Endodermal cell (in vitro differentiated cells): ENCODE results near the gene TPX2. TPM values are rescaled to one million over a fixed set of nuclear protein-coding genes. Genes with fewer than 3 reads are reported as not detected.
A peak's percentile ranks its signal among the peaks of the same experiment; 100 is the strongest.

Experiments used
- DNase-seq: peaks from one replicate; pipeline ENCODE4 v3.0.0-alpha.2; 2017
- H3K27ac ChIP-seq: 2 replicates; pipeline ENCODE4 v1.5.1; 2013; ENCODE audit warnings: mild to moderate bottlenecking, low read depth, low read length, moderate library complexity
- H3K27me3 ChIP-seq: 2 replicates; pipeline ENCODE4 v1.6.1; 2013; ENCODE audit warnings: mild to moderate bottlenecking, low read length, moderate library complexity; ENCODE audit not compliant: insufficient read depth, control insufficient read depth, poor library complexity, severe bottlenecking
- H3K36me3 ChIP-seq: 2 replicates; pipeline ENCODE4 v1.7.0; 2013; ENCODE audit warnings: mild to moderate bottlenecking, low read length, moderate library complexity; ENCODE audit not compliant: control insufficient read depth, insufficient read depth
- H3K4me1 ChIP-seq: one replicate; pipeline ENCODE4 v1.7.0; 2013; ENCODE audit warnings: low read length; ENCODE audit not compliant: control insufficient read depth, insufficient read depth
- H3K4me3 ChIP-seq: 2 replicates; pipeline ENCODE4 v1.5.1; 2013; ENCODE audit warnings: mild to moderate bottlenecking, low read length, moderate library complexity
- H3K9ac ChIP-seq: 2 replicates; pipeline ENCODE4 v1.6.1; 2013; ENCODE audit warnings: mild to moderate bottlenecking, low read length, moderate library complexity; ENCODE audit not compliant: poor library complexity, severe bottlenecking; ENCODE audit errors: extremely low read depth
- H3K9me3 ChIP-seq: 2 replicates; pipeline ENCODE4 v1.6.1; 2013; ENCODE audit warnings: mild to moderate bottlenecking, low read length, moderate library complexity; ENCODE audit not compliant: control insufficient read depth
- H3K27ac Mint-ChIP-seq: 2 replicates; pipeline ENCODE4 v1.8.0; 2020; ENCODE audit warnings: mixed read lengths
- H3K27me3 Mint-ChIP-seq: 2 replicates; pipeline ENCODE4 v1.8.0; 2021; ENCODE audit warnings: mild to moderate bottlenecking, mixed read lengths; ENCODE audit not compliant: insufficient read depth
- H3K36me3 Mint-ChIP-seq: 2 replicates; pipeline ENCODE4 v1.8.0; 2020; ENCODE audit warnings: low read depth, mixed read lengths
- H3K4me1 Mint-ChIP-seq: 2 replicates; pipeline ENCODE4 v1.8.0; 2020; ENCODE audit warnings: mixed read lengths
- H3K4me3 Mint-ChIP-seq: 2 replicates; pipeline ENCODE4 v1.8.0; 2020; ENCODE audit warnings: mild to moderate bottlenecking, moderate library complexity, mixed read lengths
- H3K9me3 Mint-ChIP-seq: 2 replicates; pipeline ENCODE4 v1.8.0; 2020; ENCODE audit warnings: mild to moderate bottlenecking, mixed read lengths
- WGBS, 2 experiments: methylation state at CpG; one replicate each; pipeline versions ENCODE4 v1.1.5 to v1.1.7; 2013; ENCODE audit warnings: missing lambda C conversion rate in 2 of 2, mixed read lengths in 1 of 2; ENCODE audit not compliant: insufficient coverage in 1 of 2, insufficient read length in 1 of 2; 5-methylcytosine and 5-hydroxymethylcytosine counted together
- total RNA-seq, 2 donors: library from RNA; stranded (reverse); fragmentation: NEBNext Ultra II Directional in 1 of 2; extraction: Animal tissue kit (Norgen Biotek cat#: 25700) in 1 of 2; gene quantifications; 2 replicates in 1 of 2; 3 replicates in 1 of 2; pipeline ENCODE4 v1.2.1, GENCODE V29; 2021
- TF ChIP-seq, protein P1 (sequence below): fragments of 200-600 bp; sonication (generic); conservative IDR thresholded peaks from 2 replicates; pipeline ENCODE4 v1.5.0; 2021; ENCODE audit warnings: antibody characterized with exemption, mild to moderate bottlenecking

Gene TPX2
- total RNA-seq, 2 donors from 2014 or later = 108 to 118 TPM

DNA sequence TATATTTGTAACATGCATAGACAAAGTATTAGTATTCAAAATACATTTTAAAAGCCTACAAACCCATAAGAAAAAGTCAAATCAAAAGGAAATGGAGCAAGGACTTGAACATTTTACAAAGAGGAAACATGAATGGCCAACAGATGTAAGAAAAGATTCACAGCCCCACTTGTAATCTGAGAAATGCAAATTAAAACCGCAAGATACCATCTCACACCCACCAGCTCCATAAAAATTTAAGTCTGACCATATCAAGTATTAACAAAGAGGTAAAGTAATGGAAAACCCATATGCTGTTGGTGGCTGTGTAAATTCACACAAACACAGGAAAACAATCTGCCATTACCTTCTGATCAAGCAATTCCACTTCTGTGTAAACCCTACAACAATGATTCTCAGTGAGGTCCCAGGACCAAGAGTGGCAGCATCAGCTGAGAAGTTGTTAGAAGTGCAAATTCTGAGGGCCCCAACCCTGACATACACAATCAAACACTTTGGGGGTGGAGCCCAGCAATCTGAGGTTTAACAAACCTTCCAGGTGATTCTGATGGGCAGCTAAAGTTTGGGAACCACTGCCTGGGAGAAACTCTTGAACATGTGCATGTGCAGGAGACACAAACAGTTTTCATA is 47.3 kb upstream of the TPX2 start:
- Histone ChIP-seq H3K9ac (no peak overlapping the region), H3K9me3 (no peaks in the 10 kb centered on the region), H3K4me3 (no peak overlapping the region), H3K36me3 (peaks cover 32% of the 10 kb centered on the region), H3K4me1 (peaks cover 7% of the 10 kb centered on the region), H3K27me3 (no peaks in the 10 kb centered on the region), H3K27ac (no peak overlapping the region)
- DNase-seq = no peak
- Mint-ChIP-seq H3K9me3 (no peaks in the 10 kb centered on the region), H3K27ac (peak overlapping the region; percentile 52), H3K4me3 (no peak overlapping the region), H3K27me3 (no peaks in the 10 kb centered on the region), H3K4me1 (peaks cover 43% of the 10 kb centered on the region), H3K36me3 (peaks cover 53% of the 10 kb centered on the region)
- 67% methylated on average over 1 of the region's 1 CpG; no CpG with 5 or more reads in 1 of the 2 experiments for WGBS, 2 experiments
- TF ChIP-seq, protein P1, sequence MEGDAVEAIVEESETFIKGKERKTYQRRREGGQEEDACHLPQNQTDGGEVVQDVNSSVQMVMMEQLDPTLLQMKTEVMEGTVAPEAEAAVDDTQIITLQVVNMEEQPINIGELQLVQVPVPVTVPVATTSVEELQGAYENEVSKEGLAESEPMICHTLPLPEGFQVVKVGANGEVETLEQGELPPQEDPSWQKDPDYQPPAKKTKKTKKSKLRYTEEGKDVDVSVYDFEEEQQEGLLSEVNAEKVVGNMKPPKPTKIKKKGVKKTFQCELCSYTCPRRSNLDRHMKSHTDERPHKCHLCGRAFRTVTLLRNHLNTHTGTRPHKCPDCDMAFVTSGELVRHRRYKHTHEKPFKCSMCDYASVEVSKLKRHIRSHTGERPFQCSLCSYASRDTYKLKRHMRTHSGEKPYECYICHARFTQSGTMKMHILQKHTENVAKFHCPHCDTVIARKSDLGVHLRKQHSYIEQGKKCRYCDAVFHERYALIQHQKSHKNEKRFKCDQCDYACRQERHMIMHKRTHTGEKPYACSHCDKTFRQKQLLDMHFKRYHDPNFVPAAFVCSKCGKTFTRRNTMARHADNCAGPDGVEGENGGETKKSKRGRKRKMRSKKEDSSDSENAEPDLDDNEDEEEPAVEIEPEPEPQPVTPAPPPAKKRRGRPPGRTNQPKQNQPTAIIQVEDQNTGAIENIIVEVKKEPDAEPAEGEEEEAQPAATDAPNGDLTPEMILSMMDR = no peak

- peaks cover 46% of the 10 kb centered on the region for H3K4me1 Mint-ChIP-seq
- H3K27ac Mint-ChIP-seq = peak overlapping the region; percentile 71
These were observed 45.7 kb upstream of the TPX2 start for GRCh38 chr20:31693402-31693801.

GRCh38 chr20:31693987-31694661 is 45.0 kb upstream of the TPX2 start:
- Mint-ChIP-seq H3K27ac (peak overlapping the region; percentile 18), H3K36me3 (peaks cover 48% of the 10 kb centered on the region), H3K4me3 (peak overlapping the region; percentile 22), H3K4me1 (peaks cover 53% of the 10 kb centered on the region), H3K27me3 (no peaks in the 10 kb centered on the region), H3K9me3 (no peaks in the 10 kb centered on the region)
- Histone ChIP-seq H3K36me3 (peaks cover 21% of the 10 kb centered on the region), H3K9ac (no peak overlapping the region), H3K27me3 (no peaks in the 10 kb centered on the region), H3K4me1 (peaks cover 7% of the 10 kb centered on the region), H3K27ac (no peak overlapping the region), H3K4me3 (no peak overlapping the region), H3K9me3 (no peaks in the 10 kb centered on the region)
- DNase-seq = peak; percentile 76
- TF ChIP-seq, protein P1 = no peak
- WGBS, 2 experiments = 47% methylated on average over 4 of the region's 4 CpGs; no CpG with 5 or more reads in 1 of the 2 experiments

More at GRCh38 chr20:31693402-31693801, 45.7 kb upstream of the TPX2 start:
- peaks cover 49% of the 10 kb centered on the region for H3K36me3 Mint-ChIP-seq
- TF ChIP-seq, protein P1 = no peak
- H3K4me3 Mint-ChIP-seq = no peak overlapping the region
- H3K4me1 ChIP-seq = peaks cover 7% of the 10 kb centered on the region
- H3K4me3 ChIP-seq = no peak overlapping the region
- H3K36me3 ChIP-seq = peaks cover 27% of the 10 kb centered on the region
- H3K9me3 ChIP-seq = no peaks in the 10 kb centered on the region
- no peak overlapping the region for H3K9ac ChIP-seq
- no peaks in the 10 kb centered on the region for H3K27me3 ChIP-seq
- H3K27me3 Mint-ChIP-seq = no peaks in the 10 kb centered on the region
- 83 to 90% methylated on average over 1 to 6 of the region's 6 CpGs for WGBS, 2 experiments
- no peak overlapping the region for H3K27ac ChIP-seq
- H3K9me3 Mint-ChIP-seq = no peaks in the 10 kb centered on the region
- no peak for DNase-seq
